ENCODE data around the gene PIGZ. TPM values are rescaled to one million over a fixed set of nuclear protein-coding genes. Genes with fewer than 3 reads are reported as not detected.

Gene PIGZ
- 0.05 and 0.06 TPM in 2 replicates for total RNA-seq (2014; rRNA removed; shearing (Covaris generic))

GRCh38 chr3:196968233-196969133 lies at the start of gene PIGZ:
Gene PIGZ (minus strand): TSS chr3:196968833. CDS start chr3:196952031, 16,802 bp downstream.
- Histone ChIP-seq H3K27me3 (peaks cover 8% of the 10 kb centered on the region; the same call in 1 of the 2 replicates), H3K4me1 (no peaks in the 10 kb centered on the region), H3K4me3 (peak within 1 kb of the TSS; percentile 78), H3K27ac (no peak within 1 kb of the TSS), H3K9me3 (replicated peaks) (peaks cover 10% of the 10 kb centered on the region), H3K36me3 (no peaks in the 10 kb centered on the region)
- peak; percentile 21 to 51 for DNase-seq

GRCh38 chr3:197017003-197017402 lies 48.4 kb upstream of the PIGZ start:
- H3K36me3 ChIP-seq = no peaks in the 10 kb centered on the region
- H3K4me1 ChIP-seq = no peaks in the 10 kb centered on the region
- no peaks in the 10 kb centered on the region; the same call in 1 of the 2 replicates for H3K27me3 ChIP-seq
- no peak overlapping the region for H3K27ac ChIP-seq
- DNase-seq = no peak
- no peak overlapping the region for H3K4me3 ChIP-seq
- H3K9me3 ChIP-seq (replicated peaks) = no peaks in the 10 kb centered on the region

GRCh38 chr3:197015790-197016736 lies 47.4 kb upstream of the PIGZ start:
- Histone ChIP-seq H3K27me3 (no peaks in the 10 kb centered on the region; the same call in 1 of the 2 replicates), H3K4me3 (no peak overlapping the region), H3K27ac (no peak overlapping the region), H3K9me3 (replicated peaks) (no peaks in the 10 kb centered on the region), H3K4me1 (no peaks in the 10 kb centered on the region; the same call in 1 of the 2 replicates), H3K36me3 (no peaks in the 10 kb centered on the region)
- DNase-seq = no peak

GRCh38 chr3:197014942-197015575 lies 46.4 kb upstream of the PIGZ start:
- Histone ChIP-seq H3K27me3 (no peaks in the 10 kb centered on the region; the same call in 1 of the 2 replicates), H3K4me3 (no peak overlapping the region), H3K36me3 (no peaks in the 10 kb centered on the region), H3K9me3 (replicated peaks) (no peaks in the 10 kb centered on the region), H3K4me1 (no peaks in the 10 kb centered on the region; the same call in 1 of the 2 replicates), H3K27ac (no peak overlapping the region)
- no peak for DNase-seq

- H3K9me3 ChIP-seq (replicated peaks) = no peaks in the 10 kb centered on the region
- H3K4me1 ChIP-seq = no peaks in the 10 kb centered on the region; the same call in 1 of the 2 replicates
- H3K4me3 ChIP-seq = no peak overlapping the region
- H3K27me3 ChIP-seq = no peaks in the 10 kb centered on the region; the same call in 1 of the 2 replicates
- no peak overlapping the region for H3K27ac ChIP-seq
- DNase-seq = no peak
- no peaks in the 10 kb centered on the region for H3K36me3 ChIP-seq
Measured at GRCh38 chr3:197014024-197014423, 45.4 kb upstream of the PIGZ start.

GRCh38 chr3:197012540-197012883 lies 43.9 kb upstream of the PIGZ start:
- H3K4me3 ChIP-seq = no peak overlapping the region
- no peaks in the 10 kb centered on the region for H3K27me3 ChIP-seq
- no peak for DNase-seq
- no peak overlapping the region for H3K27ac ChIP-seq
- H3K9me3 ChIP-seq (replicated peaks) = no peaks in the 10 kb centered on the region
- no peaks in the 10 kb centered on the region; the same call in 1 of the 2 replicates for H3K4me1 ChIP-seq
- H3K36me3 ChIP-seq = no peaks in the 10 kb centered on the region

GRCh38 chr3:197011780-197012539 lies 43.3 kb upstream of the PIGZ start:
- no peak for DNase-seq
- no peak overlapping the region for H3K27ac ChIP-seq
- no peaks in the 10 kb centered on the region for H3K36me3 ChIP-seq
- H3K4me3 ChIP-seq = no peak overlapping the region
- H3K4me1 ChIP-seq = no peaks in the 10 kb centered on the region; the same call in 1 of the 2 replicates
- H3K9me3 ChIP-seq (replicated peaks) = no peaks in the 10 kb centered on the region
- H3K27me3 ChIP-seq = no peaks in the 10 kb centered on the region

GRCh38 chr3:197010556-197011351 lies 42.1 kb upstream of the PIGZ start:
- no peak overlapping the region for H3K27ac ChIP-seq
- H3K4me1 ChIP-seq = no peaks in the 10 kb centered on the region; the same call in 1 of the 2 replicates
- H3K27me3 ChIP-seq = no peaks in the 10 kb centered on the region
- no peaks in the 10 kb centered on the region for H3K9me3 ChIP-seq (replicated peaks)
- H3K36me3 ChIP-seq = no peaks in the 10 kb centered on the region
- DNase-seq = no peak
- H3K4me3 ChIP-seq = no peak overlapping the region

GRCh38 chr3:197009532-197010019 lies 40.9 kb upstream of the PIGZ start:
- Histone ChIP-seq H3K36me3 (no peaks in the 10 kb centered on the region), H3K9me3 (replicated peaks) (no peaks in the 10 kb centered on the region), H3K27ac (no peak overlapping the region), H3K4me1 (no peaks in the 10 kb centered on the region; the same call in 1 of the 2 replicates), H3K27me3 (no peaks in the 10 kb centered on the region), H3K4me3 (no peak overlapping the region)
- DNase-seq = no peak

GRCh38 chr3:197008436-197009209 lies 40.0 kb upstream of the PIGZ start:
- Histone ChIP-seq H3K9me3 (replicated peaks) (no peaks in the 10 kb centered on the region), H3K27me3 (no peaks in the 10 kb centered on the region), H3K36me3 (no peaks in the 10 kb centered on the region), H3K27ac (no peak overlapping the region), H3K4me3 (no peak overlapping the region), H3K4me1 (no peaks in the 10 kb centered on the region; the same call in 1 of the 2 replicates)
- no peak for DNase-seq

GRCh38 chr3:197007953-197008352 lies 39.3 kb upstream of the PIGZ start:
- Histone ChIP-seq H3K4me1 (no peaks in the 10 kb centered on the region; the same call in 1 of the 2 replicates), H3K27ac (no peak overlapping the region), H3K4me3 (no peak overlapping the region), H3K9me3 (replicated peaks) (no peaks in the 10 kb centered on the region), H3K36me3 (no peaks in the 10 kb centered on the region), H3K27me3 (no peaks in the 10 kb centered on the region)
- DNase-seq = no peak

- no peak for DNase-seq
- Histone ChIP-seq H3K9me3 (replicated peaks) (no peaks in the 10 kb centered on the region), H3K4me3 (no peak overlapping the region), H3K36me3 (no peaks in the 10 kb centered on the region), H3K27ac (no peak overlapping the region), H3K4me1 (no peaks in the 10 kb centered on the region; the same call in 1 of the 2 replicates), H3K27me3 (no peaks in the 10 kb centered on the region)
Measured at GRCh38 chr3:197007296-197007940, 38.8 kb upstream of the PIGZ start.
